22Rv1 (cell line): ENCODE measurements around the gene GALNT7.

Source experiments
- CTCF ChIP-seq: fragments of 450-650 bp; IDR thresholded peaks from 2 replicates; pipeline ENCODE4 v1.5.1; 2017; ENCODE audit warnings: mild to moderate bottlenecking
- ZFX ChIP-seq: fragments of 450-650 bp; IDR thresholded peaks from 2 replicates; pipeline ENCODE4 v1.6.1; 2017; ENCODE audit warnings: antibody characterized with exemption, borderline replicate concordance

GRCh38 chr4:173236301-173236700 lies 67.7 kb downstream of the GALNT7 start:
- no peak for TF ChIP-seq CTCF
- no peak for TF ChIP-seq ZFX
